HG02970 (cell line): ENCODE results near the gene GRIN2D.

ENCODE experiments used
- ATAC-seq: cut with Tn5 transposase; IDR thresholded peaks from one replicate; pipeline ENCODE4 v1.9.1; 2021; ENCODE audit warnings: mild to moderate bottlenecking, moderate library complexity, moderate number of reproducible peaks; ENCODE audit not compliant: unreplicated experiment, low FRiP score

GRIN2D gene

DNA sequence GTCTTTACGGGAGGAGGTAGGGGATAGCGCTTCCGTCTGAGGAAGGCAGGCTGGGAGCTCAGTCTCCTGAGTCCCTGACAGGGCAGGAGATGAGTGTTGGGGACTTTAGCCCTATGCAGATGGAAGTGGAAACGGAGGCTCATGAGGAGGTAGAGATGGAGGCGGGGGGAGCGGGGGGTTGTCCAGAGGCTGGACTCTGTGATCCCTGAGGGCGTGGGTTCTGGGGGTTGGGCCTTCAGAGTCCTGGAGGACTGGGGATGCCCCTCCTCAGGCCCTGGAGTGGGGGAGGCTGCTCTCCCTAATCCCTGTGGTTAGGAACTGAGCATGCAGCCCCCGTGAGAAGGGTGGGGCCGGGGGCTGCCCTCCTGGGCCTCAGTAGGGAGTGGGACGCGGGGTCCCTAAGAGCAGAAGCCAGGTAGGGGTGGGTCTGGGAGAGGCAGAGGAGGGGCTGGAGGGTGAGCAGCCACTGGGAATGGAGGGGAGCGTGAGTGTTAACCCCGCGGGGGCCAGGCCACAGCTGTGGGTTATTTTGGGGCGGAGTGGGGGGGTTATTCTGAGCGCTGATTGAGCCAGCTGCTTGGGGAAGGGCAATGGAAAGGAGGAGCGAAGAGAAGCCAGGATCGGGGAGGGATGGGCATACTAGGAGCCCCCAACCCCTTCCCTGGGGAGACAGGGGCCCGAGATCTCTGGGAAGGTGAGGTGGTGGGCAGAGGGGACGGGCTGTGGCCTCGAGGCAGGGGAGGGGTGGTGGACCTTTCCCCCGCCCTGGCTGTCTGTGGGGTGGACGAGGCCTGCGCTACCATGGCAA, 2.8 kb downstream of the GRIN2D start:
- no peak for ATAC-seq

DNA sequence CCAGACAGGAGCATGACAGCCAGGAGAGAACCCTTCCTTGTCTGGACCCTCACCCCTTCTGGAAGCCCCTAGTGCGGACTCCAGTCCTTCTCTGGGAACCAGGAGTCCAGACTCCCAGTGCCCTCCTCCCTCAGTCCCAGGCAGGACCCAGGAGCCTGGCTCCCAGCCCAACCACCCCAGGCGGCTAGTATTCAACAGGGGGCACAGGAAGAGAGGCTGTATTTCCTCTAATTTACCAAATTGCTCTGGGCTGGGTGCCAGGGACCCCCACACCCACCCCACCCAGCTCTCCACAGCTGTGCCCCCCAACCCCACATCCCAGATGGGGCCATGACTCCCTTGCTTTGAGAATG, 3.3 kb downstream of the GRIN2D start:
- no peak for ATAC-seq

DNA sequence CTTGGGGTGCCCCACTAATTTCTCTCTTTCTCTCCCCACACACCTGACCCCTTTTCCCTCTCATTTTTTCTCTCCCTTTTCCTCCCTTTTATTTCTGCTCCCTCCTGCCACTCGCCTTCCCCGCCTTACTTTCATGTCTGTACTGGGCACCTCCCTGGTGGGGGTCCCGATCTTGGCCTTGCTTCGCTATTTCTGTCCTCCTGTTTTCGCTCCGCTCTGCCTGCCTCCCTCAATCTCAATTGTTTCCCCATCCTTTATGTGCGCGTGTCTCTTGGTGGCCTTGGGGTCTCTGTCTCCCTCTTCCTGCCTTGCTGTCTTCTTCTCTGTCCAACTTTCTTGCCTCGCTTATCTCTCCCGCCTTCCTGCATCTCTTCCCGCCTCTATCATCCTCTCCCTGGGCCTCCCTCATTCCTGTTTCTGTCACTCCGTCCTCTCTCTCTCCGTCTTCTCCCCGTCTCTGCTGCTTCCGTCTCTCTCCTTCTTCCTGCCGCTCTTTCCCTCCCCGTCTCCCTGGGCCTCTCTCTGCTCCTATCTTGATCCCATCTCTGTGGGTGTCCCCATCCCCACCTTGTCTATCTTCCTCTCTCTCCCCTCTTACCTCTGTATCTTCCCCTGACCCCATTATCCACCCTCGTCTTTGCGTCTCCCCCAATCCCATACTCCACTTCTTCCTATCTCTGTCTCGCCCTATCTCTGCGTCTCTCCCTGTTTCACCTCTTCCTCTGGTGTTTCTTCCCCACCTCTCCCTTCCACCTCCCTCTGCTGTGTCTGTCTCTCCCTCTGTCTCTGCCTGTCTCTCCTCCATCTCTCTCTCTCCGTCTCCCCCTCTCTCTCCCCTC, 4.0 kb downstream of the GRIN2D start:
- ATAC-seq: no peak

DNA sequence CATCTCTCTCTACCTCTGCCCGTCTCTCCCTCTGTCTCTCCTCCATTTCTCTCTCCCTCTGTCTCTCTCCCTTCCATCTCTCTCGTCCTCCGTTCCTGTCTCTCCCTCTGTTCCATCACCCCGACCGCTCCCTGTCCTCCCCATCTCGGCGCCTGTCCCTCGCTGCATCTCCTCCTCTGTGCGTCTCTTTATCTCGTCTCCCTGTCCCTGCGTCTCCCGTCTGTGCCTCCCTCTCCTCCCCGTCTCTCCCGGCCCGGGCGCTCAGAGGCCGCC, 4.6 kb downstream of the GRIN2D start:
- ATAC-seq: no peak

DNA sequence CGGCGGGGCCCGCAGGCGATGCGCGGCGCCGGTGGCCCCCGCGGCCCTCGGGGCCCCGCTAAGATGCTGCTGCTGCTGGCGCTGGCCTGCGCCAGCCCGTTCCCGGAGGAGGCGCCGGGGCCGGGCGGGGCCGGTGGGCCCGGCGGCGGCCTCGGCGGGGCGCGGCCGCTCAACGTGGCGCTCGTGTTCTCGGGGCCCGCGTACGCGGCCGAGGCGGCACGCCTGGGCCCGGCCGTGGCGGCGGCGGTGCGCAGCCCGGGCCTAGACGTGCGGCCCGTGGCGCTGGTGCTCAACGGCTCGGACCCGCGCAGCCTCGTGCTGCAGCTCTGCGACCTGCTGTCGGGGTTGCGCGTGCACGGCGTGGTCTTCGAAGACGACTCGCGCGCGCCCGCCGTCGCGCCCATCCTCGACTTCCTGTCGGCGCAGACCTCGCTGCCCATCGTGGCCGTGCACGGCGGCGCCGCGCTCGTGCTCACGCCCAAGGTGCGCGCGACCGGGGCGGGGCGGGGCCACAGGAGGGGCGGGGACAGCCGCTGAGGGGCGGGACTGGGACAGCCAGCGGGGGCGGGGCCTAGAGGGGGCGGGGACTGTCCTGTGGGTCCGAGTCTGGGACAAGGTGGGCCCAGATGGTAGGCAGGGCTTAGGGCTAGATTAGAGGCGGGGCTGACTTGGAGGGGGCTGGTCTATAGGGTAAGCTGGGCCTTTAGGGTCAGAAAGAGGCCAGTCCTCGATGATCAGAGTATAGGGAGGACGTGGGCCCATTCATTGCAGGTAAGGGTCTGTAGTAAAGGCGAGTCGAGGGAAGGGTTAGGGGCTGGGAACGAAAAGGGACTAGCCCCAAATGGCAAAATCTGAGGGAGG, 5.1 kb downstream of the GRIN2D start:
- peak; percentile 60 for ATAC-seq

DNA sequence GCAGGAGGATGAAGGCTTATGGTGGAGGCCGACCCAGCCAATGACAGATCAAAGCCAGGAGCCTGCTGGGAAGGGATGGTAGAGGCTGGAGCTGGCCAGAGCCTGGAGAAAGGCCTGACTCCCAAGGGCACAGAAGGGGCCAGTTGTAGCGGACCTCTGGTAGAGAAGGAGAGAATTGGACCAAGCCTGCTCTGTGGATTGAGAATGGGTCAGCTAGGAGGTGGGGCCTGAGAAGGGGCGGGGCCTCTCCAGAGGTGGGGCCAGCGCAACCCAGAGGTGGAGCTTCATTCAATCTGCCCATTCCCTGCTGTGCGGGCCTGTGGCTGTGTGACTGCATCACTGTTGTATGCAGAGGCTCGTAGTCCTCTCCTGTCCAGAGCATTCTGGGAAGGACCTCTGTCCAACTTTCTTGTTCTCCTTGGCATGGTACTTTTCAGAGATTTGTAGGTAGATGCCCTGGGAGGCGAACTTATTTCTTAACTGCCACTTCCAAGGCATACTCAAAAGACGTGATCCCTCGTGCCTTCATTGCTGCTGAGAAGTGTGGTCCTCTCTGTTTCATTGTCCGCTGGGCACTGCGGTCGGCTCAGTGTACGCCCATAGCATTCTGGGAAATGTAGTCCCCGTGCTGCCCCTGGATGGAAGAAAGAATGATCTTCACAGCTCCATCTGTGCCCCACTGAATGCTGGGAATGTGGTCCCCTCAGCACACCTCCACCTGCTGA, 6.7 kb downstream of the GRIN2D start:
- no peak for ATAC-seq

DNA sequence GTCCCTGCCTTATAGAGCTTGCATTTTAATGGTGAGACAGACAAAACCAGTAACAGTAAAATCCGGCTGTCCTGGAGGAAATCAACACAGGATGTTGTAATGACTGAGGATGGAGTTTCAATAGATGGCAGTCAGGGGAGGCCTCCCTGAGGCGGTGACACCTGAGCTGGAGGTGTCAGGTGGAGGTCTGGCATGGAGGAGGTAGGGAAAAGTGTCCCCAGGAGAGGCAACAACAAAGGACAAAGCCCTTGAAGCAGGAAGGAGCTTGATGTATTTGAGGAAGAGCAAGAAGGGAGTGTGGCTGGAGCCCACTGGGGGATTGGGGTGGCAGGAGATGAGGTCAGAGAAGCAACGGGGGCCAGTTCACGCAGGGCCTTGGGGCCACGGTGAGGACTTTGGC, 7.8 kb downstream of the GRIN2D start:
- ATAC-seq: no peak

DNA sequence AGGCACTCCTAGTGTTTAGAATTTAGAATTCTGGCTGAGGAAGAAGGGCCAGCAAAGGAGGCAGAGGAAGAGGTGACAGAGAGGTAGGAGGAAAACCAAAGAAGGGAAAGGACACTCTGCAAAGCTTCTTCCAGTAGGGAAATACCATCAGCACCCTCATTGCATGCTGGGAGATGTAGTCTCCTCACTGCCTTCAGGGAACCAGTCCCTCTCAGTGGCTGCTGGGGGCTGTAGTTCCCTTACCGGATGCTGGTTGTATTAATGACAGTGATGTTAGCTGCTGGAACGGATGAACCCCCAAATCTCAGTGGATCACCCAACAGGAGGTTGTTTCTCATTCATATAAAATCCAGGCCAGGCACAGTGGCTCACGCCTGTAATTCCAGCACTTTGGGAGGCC, 10.1 kb downstream of the GRIN2D start:
- no peak for ATAC-seq

DNA sequence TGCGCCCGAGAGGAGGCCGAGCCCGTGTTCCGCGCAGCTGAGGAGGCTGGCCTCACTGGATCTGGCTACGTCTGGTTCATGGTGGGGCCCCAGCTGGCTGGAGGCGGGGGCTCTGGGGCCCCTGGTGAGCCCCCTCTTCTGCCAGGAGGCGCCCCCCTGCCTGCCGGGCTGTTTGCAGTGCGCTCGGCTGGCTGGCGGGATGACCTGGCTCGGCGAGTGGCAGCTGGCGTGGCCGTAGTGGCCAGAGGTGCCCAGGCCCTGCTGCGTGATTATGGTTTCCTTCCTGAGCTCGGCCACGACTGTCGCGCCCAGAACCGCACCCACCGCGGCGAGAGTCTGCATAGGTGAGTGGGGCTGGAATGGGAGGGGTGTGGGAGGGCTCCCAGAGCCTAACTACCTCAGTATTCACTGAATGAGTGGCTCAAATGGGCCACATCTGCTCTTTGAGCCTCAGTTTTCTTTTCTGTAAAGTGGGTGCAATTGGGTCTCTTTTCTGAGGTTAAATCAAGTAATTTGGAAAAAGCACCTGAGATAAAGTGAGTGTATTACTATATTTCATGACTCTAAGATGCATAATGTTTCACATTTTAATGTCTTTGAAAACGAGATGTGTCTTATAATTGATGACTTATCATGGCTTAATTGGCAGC, 11.7 kb downstream of the GRIN2D start:
- no peak for ATAC-seq

DNA sequence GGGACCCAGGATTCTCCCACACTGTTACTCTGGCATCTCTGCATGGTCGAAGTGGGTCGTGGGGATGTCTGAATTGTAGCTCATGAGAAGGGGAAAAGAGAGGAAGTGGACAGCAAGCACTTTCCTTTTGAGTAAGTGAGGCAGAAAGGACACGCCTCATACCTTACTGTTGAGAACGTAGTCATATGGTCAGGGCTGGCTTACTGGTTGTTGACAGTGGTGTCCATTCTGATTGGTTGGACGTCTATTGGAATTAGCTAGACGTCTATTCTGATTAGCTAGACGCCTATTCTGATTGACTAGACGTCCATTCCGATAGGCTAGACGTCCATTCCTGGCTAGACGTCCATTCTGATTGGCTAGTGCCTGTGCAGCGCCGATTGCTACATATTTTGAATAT, 12.4 kb downstream of the GRIN2D start:
- no peak for ATAC-seq

DNA sequence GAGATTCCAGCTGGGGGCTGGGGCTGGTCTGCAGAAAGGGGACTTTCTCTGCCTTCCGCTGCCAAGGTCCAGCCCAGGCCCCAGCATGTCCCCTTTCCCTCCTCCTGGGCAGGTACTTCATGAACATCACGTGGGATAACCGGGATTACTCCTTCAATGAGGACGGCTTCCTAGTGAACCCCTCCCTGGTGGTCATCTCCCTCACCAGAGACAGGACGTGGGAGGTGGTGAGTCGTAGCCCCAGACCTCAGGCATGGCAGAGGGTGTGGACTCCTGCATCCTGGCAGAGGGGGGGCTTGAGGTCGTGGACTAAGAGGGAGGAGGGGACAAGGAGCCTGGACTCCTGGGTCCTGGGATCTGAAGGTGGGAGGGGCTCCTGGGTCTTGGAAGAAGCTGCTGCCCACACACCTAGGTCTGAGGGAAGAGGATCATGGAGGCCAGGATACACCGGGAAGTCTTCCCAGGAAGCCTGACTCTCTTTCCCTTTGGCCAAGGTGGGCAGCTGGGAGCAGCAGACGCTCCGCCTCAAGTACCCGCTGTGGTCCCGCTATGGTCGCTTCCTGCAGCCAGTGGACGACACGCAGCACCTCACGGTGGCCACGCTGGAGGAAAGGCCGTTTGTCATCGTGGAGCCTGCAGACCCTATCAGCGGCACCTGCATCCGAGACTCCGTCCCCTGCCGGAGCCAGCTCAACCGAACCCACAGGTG, 20.6 kb downstream of the GRIN2D start:
- no peak for ATAC-seq

DNA sequence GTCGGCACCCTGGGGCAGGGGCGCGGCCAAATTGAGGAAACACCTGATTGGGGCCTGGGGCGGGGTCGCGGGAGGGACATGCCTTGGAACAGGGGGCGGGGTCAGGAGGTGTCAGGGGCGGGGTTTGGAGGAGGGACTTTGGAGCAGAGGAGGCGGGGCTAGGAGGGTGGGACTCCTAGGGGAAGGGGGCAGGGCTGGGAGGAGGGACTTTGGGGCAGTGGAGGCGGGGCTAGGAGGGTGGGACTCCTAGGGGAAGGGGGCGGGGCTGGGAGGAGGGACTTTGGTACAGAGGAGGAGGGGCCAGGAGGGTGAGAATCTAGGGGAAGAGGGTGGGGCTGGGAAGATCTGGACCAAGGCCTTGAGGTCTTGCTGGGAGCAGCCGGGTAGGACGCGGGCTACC, 21.9 kb downstream of the GRIN2D start:
- ATAC-seq: no peak

DNA sequence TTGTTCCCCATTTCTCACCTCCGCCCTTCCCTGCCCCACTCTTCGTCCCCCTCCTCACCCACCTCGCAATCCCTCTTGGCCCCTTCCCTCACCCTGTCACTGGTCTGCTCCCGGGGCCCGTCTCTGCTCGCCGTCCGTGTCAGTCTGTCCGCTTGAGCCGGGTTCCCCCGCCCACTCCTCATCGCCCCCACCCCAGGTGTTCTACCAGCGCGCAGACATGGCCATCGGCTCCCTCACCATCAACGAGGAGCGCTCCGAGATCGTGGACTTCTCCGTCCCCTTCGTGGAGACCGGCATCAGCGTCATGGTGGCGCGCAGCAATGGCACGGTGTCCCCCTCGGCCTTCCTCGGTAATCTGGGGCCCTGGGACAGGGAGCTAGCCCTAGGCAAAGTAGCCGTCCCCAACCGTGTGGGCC, 22.3 kb downstream of the GRIN2D start:
- no peak for ATAC-seq

DNA sequence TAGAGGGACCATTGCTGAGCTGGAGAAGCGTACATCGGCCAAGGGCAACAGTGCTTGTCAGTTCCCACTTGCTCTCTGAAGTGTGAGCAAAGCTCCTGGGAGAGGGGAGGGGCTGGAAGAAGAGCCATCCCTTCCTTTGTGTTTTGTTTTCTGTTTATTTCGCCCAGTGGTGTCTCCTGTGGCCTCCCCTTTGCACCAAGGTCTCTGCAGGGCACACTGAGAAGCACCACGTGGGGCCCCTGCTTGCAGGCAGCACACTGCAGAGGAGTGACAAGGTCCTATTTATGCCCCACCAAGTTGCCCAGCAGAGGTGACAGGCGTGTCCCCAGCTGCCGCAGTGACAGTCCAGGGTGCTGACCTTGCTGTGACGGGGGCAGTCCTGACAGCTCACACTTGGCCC, 24.0 kb downstream of the GRIN2D start:
- ATAC-seq: no peak

DNA sequence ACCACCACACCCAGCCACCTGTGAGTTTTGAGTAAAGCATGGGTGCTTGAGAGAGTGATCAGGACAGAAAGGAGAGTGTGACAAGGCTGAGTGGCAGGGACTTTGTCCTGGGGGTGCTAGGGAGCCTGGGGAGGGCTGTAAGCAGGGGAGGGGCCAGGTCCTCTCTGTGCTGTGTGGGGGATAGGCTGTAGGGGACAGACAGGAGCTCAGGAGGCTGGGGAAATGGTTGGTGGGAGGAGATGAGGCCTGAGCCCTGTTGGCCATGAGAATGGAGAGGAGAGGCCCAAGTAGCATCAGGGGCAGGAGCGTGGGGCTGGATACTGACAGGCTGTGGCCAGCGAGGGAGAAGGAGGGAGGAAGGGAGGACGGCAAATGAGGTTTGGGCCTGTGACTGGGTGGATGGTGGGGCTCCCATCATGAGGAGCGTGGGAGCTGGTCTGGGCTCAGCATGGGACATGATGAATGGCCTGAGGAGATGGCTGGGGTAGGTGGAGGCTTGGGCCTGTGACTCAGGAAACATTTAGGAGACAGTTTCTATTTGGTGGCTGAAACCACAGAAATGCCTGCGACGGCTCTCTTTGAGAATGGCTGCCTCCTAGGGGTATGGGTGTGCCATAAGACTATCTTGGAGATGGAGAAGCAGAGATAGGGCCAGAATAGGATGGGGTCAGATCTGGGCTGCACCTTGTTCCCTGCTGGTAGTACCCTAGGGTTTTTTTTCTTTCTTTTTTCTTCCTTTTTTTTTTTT, 25.0 kb downstream of the GRIN2D start:
- ATAC-seq: no peak

DNA sequence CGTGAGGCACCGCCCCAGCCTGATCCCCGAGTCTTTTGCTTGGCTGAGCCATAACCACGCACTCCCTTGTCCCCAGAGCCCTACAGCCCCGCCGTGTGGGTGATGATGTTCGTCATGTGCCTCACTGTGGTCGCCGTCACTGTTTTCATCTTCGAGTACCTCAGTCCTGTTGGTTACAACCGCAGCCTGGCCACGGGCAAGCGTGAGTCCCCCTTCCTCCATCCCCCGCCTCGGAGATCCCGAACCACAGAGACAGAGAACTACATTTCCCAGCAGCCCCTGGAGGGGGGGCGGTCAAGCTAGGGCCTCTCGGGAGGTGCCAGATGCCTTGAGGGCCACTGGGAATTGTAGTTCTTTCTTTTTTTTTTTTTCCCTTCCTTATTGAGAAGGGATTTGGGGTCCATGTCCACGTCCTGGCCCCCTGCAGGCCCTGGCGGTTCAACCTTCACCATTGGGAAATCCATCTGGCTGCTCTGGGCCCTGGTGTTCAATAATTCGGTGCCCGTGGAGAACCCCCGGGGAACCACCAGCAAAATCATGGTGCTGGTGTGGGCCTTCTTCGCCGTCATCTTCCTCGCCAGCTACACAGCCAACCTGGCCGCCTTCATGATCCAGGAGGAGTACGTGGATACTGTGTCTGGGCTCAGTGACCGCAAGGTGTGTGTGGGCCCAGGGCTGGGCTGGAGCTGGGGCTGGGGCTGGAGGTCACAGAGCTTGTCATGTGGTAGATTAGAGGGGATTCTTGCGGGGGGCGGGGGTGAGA, 25.9 kb downstream of the GRIN2D start:
- no peak for ATAC-seq

DNA sequence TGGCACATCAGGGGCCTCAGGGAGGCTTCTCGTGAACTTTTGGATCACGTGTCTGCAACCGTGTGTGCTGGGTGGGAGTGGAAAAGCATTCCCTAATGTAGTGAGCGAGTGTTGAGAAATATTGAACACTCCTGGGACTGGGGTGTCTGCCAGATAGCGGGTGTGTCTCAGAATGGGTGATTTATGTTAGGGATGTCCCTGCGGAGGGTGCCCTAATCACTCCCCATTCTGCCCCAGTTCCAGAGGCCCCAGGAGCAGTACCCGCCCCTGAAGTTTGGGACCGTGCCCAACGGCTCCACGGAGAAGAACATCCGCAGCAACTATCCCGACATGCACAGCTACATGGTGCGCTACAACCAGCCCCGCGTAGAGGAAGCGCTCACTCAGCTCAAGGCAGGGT, 28.1 kb downstream of the GRIN2D start:
- no peak for ATAC-seq

DNA sequence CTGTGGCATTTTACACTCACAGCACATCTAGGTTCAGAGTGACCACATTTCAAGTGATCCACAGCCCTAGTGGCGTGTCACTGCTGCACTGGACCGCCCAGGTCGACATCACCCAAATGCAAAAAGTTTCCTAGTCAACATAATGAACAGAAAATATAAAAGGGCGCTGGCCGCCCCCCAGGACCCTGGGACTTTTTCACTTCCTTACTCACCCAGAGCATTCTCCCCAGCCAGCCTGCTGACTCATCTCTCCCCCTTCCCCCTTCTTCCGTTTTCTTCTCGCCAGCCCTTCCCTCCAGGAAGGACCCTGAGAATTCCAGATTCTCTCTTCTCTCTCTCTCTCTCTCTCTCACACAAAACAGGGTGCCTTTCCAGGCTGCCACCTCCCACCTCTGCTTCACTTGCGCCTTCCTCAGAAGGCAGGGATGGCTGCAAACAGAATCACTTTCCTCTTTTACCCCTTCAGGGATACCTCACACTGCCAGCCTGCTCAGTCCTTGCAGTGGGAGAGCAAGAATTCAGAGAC, 31.3 kb downstream of the GRIN2D start:
- ATAC-seq: no peak
